GM21717 (cell line): Measurements from ENCODE around the gene PCNP.
"Not testable (repeated sequence)": the region's sequence is repeated elsewhere in the genome, so short reads cannot be mapped to it uniquely, and the experiment has no call there.

Experiments used
- ATAC-seq: cut with Tn5 transposase; IDR thresholded peaks from one replicate; pipeline ENCODE4 v1.9.1; 2021; ENCODE audit warnings: mild to moderate bottlenecking, moderate library complexity; ENCODE audit not compliant: unreplicated experiment

Gene PCNP

GRCh38 chr3:101561630-101562328, 12.2 kb upstream of the PCNP start, which contains the start of gene TRMT10C:
Gene TRMT10C, plus strand, starts transcription at chr3:101561868. Its CDS starts 2,914 bp downstream, at chr3:101564782.
- ATAC-seq = peak; percentile 100

- ATAC-seq = no peak
Measured at GRCh38 chr3:101567528-101568317, 6.3 kb upstream of the PCNP start.

GRCh38 chr3:101571028-101571895, 2.7 kb upstream of the PCNP start:
- no peak for ATAC-seq

- ATAC-seq = peak; percentile 41
Measured at GRCh38 chr3:101574388-101575112, 570 bp downstream of the PCNP start.

- ATAC-seq = no peak
Measured at GRCh38 chr3:101577286-101577685, 3.3 kb downstream of the PCNP start.

- ATAC-seq = no peak
Measured at GRCh38 chr3:101588616-101589015, 14.6 kb downstream of the PCNP start.

- no peak for ATAC-seq
Measured at GRCh38 chr3:101591071-101591470, 17.1 kb downstream of the PCNP start.

- no peak for ATAC-seq
Measured at GRCh38 chr3:101602731-101603130, 28.8 kb downstream of the PCNP start.

GRCh38 chr3:101603184-101603583, 29.2 kb downstream of the PCNP start:
- no peak for ATAC-seq

- ATAC-seq = not testable (repeated sequence)
Measured at GRCh38 chr3:101605398-101605797, 31.4 kb downstream of the PCNP start.

GRCh38 chr3:101611023-101611422, 37.0 kb downstream of the PCNP start:
- ATAC-seq = no peak

GRCh38 chr3:101613014-101613413, 39.0 kb downstream of the PCNP start:
- not testable (repeated sequence) for ATAC-seq

GRCh38 chr3:101615525-101615924, 41.5 kb downstream of the PCNP start:
- no peak for ATAC-seq

GRCh38 chr3:101617478-101617877, 43.5 kb downstream of the PCNP start:
- ATAC-seq = no peak

GRCh38 chr3:101618726-101619125, 44.7 kb downstream of the PCNP start:
- no peak for ATAC-seq

- ATAC-seq = no peak
Measured at GRCh38 chr3:101619734-101620133, 45.8 kb downstream of the PCNP start.

- ATAC-seq = no peak
Measured at GRCh38 chr3:101623656-101624055, 49.7 kb downstream of the PCNP start.

- no peak for ATAC-seq
Measured at GRCh38 chr3:101624857-101625256, 50.9 kb downstream of the PCNP start.

- ATAC-seq = no peak
Measured at GRCh38 chr3:101625879-101626278, 51.9 kb downstream of the PCNP start.

- ATAC-seq = no peak
Measured at GRCh38 chr3:101629219-101629618, 55.2 kb downstream of the PCNP start.
